ENCODE data around the gene TNRC18.
"Not testable (repeated sequence)": the region's sequence is repeated elsewhere in the genome, so short reads cannot be mapped to it uniquely, and the experiment has no call there.

TNRC18 gene

DNA sequence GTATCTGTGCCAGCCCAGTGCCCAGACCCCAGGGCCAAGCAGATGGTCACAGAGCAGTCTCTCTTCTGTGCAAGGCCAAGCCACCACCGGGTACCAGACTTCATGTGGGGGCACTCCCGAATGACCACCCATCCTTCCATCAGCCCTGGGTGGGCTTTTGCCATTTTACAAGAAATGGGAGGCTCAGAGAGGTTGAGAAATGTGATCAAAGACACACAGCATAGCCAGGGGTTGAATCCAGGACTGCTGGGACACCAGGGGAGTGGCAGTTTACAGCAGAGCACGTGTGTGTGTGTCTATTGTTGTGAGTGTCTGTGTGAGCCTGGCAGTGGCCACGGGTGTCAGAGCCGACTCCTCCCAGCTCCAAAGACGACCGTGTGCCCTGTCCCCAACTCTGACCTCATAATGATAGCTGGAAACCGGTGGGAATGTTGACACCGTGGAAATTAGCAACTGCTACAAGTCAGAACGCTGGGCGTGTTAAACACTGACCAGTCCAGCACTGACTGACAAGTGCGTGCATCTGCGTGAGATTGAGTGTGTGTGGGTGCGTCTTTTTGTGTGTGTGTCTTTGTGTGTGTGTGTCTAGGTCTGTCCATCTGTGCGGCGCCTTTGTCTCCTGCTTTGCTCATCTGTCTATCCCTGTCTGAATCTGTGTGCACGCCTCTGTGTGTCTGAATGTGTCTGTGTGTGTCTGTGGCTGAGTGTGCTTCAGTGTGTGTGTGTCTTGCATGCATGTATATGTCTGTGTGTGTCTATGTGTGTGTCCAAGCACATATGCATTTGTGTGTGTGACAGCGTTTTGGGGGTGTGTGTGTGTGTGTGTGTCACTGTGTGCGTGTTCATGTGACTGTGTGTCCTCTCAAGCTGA lies 158.1 kb downstream of the TNRC18 start:
- DNase-seq = no peak

DNA sequence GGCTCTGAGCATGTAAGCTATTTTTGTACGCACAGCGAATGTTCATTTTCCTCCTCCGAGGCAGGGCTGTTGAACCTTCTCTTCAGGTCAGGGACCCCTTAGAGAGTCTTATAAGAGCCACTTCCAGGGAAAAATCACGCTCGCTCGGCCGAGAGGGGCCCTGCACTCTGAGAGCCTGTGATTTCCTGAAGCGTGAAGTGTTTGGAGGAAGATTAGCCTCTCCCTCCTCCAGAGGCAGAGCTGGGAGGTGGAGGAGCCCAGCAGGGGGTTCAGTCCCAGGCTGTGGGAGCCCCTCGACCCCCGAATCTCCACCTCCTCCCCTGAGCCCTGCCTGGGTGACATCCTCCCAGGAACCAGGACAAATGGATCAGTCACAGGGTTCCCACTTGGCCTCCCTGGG lies 160.6 kb downstream of the TNRC18 start:
- not testable (repeated sequence) for DNase-seq

DNA sequence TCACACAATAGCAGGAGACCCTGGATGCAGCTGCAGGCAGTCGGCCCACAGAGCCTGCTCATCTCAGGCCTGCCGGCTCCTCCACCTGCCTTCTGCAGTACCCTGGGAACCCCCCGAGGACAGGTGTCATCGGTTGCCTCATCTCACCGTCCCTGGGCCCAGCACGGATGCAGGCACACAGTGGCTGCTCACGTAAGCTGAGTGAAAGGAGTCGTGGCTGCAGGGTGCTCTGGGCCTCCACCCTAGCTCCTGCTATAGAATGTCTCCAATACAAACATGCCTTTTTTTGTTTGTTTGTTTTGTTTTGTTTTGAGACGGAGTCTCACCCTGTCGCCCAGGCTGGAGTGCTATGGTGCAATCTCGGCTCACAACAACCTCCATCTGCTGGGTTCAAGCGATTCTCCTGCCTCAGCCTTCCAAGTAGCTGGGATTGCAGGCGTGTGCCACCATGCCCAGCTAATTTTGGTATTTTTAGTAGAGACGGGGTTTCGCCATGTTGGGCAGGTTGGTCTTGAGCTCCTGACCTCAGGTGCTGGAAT lies 163.0 kb downstream of the TNRC18 start:
- DNase-seq = not testable (repeated sequence)

Data from GDM1 (cell line).